Inflammatory macrophage treated with lipopolysaccharide for 4 hours (primary cell): ENCODE data around the gene SP3.
"Not testable (repeated sequence)": the region's sequence is repeated elsewhere in the genome, so short reads cannot be mapped to it uniquely, and the experiment has no call there.

Experiments used
- DNase-seq: peaks from one replicate; pipeline ENCODE4 v3.0.0-alpha.2; 2020

Gene SP3

DNA sequence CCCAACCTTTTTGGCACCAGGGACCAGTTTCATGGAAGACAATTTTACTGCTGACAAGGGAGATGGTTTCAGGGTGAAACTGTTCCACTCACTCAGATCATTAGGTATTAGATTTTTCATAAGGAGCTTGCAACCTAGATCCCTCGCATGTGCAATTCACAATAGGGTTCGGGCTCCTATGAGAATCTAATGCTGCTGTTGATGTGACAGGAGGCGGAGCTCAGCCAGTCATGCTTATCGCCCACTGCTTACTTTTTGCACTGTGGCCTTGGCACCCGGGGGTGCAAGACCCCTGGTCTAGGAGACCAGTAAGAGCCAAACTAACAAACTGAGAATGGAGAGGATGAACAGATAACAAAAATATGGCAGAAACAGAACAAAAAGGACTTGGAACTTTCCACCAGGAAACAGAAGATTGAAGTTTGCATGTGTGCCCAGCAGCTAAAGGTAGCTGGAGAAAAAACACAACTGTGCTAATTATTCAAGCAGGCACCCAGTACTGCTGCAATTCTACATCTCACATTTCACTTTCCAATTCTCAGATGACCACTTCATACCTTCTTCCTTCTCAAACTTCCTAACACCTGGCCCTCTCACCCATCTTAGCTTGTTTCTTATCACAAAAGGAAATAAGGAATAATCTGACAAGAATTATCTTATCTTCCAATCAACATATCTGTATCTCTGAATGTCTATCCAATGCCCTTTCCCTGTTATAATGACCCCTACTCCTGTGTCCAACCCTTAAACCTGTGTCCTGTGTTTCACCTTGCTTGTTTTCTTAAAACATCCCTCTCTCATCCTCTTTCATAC lies 24.8 kb downstream of the SP3 start:
- no peak for DNase-seq

DNA sequence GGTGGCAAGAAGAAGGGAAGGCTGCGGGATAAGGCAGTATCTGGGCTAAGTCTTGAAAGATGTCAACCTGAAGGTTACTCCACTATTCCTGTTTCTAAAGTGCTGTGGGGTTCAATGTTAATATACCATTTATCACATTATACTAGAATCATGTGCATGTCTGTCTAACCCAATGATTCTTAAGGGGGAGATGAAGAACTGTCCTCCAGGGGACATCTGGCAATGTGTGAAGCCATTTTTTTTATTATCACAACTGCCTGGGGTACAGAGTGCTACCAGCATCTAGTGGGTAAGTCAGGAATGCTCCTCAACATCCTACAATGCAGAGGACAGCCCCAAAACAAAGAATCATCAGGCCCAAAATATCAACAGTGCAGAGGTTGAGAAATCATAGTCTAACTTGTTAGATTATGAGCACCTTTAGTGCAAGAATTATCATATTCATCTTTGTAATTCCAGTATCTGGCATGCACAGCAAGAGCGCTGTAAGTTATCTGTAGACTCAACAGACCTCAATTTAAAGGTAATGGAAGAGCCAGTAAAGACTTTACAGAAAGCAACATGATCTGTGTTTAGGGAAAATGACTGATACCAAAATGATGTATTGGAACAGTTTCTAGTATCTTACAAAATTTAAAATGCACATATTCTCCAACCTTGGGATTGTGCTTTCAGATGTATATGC lies 26.3 kb downstream of the SP3 start:
- DNase-seq, result no peak

DNA sequence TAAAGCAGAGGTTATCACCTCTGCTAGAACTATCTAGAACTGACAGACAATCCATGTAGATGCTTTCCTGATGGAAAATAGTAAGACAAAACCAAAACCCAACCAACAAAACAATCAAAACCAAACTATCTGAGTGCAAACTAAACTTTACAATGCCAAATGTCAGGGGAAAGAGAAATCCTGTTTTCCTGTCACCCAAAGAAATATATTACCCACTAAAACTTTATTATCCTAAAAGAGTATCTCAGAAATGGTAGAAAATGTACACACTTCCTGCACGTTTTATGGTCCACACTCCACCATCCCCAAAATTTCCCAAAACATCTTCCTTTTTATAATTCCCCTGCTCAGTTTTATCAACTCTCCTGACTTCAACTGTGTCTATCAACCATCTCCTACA lies 29.9 kb downstream of the SP3 start:
- DNase-seq, result no peak

DNA sequence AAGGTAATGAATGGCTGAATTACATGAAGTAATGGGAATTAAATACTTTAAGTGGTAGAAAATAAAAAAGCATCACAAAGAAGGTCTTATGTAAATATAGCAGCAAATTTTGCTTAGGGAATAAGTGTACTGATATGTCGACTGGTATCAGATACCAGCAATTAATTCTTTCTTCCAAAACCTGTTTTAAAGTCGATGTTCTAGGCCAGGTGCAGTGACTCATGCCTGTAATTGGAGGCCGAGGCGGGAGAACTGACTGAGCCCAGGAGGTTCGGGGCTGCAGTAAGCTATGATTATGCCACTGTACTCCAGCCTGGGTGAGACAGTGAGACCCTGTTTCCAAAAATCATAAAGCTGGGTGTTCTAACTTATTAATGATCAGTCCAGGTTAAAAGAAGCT lies 30.3 kb downstream of the SP3 start:
- DNase-seq, result no peak

DNA sequence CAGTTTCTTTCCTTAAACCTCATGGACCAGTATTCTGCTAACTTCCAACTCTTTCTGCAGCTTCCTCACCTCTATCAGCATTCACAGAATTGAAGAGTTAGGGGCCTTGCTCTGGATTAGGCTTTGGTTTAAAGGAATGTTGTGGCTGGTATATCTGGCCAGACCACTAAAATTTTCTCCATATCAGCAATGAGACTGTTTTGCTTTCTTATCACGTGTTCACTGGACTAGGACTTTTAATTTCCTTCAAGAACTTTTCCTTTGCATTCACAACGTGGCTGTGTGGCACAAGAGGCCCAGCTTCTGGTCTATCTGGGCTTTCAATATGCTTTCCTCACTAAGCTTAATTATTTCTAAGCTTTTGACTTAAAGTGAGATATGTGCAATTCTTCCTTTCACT lies 33.4 kb downstream of the SP3 start:
- DNase-seq, result no peak

DNA sequence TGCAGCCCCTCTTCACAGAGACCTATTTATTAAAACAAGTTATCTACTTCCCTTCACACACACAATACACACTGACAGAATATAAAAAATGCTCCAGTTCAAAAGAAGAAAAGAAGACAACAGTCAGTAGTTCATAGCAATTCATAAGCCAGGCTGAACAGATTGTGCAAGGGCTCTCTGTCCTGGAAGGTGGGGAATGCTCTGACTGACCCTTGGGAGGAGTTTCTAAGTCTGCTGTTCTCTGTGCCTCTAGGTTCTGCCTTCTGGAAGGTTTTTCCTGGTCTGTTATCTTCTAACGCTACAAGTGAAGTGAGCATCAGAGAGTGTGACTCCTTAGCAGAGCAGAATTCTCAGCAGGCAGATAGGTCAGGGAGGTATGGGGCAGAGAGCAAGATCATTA lies 35.7 kb downstream of the SP3 start:
- DNase-seq, result no peak

DNA sequence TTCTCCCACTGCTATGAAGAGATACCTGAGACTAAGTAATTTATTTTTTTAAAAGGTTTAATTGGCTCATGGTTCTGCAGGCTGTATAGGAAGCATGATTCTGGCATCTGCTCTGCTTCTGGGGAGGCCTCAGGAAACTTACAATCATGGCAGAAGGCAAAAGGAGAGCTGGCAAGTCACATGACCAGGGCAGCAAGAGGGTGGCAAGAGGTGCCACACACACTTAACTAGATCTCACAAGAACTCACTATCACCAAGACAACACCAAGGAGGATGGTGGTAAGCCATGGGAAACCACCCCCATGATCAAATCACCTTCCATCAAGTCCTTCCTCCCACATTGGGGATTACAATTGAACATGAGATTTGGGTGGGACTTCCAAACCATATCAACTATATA lies 38.3 kb downstream of the SP3 start:
- no peak for DNase-seq

DNA sequence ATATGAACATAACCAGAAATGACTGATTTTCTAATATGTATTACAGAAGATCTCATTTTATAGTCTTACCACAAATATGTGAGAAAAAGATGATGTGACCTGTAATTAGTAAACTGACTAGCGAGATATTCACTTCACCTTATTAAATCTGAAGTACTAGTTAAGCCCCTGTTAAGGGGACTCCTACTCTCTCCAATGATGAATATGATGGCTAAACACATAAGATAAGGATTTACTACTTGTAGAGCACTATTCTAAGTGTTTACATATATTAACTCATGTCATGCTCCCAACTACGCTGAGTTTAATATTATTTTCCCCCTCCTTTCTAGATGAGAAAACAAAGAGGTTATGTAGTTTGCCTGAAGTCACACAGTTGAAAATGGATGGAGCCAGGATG lies 40.9 kb downstream of the SP3 start:
- no peak for DNase-seq

DNA sequence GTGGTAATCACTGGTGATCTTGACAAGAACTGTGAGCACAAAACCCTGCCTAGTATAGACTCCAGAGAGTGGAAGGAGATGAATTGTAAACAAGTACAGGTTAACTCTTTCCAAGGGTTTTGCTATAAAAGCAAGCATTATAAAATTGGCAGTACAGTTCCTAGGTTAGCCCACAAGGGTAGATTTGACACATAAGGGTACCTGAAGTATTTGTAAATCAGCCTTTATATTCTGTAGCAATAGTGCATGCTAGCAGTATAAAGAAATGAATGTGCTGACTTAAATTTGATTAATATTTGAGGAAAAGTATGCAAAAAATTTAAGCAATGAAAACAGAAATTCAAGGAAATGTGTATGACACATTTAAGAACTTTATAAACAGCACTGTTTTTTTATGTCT lies 42.4 kb downstream of the SP3 start:
- no peak for DNase-seq

DNA sequence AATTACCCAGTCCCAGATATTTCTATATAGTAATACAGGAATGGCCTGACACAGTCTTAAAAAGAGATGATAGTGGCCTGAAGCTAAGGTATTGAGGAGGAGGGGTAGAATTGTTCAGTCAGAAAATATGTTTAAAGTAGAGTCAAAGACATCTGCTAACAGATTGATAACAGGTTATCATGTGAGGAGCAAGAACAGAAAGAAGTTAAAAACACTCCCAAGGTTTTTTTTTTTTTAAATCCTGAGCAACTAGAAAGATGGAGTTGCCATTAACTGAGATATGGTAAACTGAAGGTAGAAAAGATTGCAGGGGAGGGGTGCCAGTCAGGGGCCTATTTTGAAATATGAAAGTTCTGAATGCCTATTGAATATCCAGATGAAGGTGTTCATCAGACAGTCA lies 43.1 kb downstream of the SP3 start:
- no peak for DNase-seq

DNA sequence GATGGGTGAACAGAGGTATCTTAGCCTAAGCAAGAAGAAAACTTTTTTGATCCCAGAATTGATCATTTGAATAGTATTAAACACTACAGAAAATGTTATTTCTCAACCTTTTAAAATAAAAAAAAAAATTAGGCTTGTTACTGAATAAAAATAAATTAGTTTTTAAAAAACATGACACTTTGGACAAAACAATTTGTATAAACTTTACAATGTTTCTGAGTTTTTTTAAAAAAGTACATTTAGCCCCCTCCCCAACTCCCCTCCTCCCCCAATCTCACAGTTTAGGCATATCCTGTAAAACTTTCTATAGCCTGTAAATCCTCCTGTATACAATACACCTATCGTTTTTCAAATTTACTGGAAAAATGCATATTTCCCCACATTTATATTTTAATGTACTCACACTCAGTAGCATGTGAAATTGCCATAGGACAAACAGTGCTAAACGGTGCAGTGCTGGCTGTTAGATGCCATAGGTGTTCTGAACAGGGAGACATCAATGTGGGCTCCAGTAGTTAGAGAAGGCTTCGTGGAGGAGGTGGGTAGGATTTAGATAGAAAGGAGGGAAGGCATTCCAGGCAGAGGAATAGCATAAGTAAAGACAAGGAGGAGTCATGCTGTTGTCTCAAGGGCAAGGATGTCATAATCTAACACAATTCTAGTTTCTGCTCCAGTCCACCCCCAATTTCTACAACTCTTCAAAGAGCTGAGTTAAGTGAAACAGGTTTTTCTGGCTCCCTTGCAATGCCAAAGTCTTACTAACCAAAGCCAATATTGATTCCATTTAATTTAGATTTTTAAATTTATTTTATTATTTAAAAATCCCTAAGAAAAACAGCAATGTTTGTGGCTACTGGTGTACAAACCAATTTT lies 50.9 kb downstream of the SP3 start:
- peak; percentile 42 for DNase-seq

DNA sequence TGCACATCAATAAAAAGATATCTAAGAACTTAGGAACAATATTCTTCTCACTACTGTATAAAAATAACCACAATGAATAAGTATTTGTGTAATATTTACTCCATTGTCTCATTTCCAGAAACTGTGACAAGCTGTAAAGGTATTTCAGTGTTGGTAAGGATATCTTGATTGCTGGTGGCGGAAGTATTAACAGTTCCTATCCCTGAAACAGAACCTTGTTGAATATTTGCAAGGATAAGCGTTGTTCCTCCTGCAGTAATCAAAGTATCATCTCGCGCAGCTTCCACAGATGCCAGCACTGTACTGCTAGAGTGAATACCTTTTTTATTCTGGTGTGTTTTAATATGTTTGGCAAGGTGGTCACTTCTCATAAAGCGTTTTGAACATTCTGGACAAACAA lies 55.3 kb downstream of the SP3 start:
- DNase-seq, result no peak

DNA sequence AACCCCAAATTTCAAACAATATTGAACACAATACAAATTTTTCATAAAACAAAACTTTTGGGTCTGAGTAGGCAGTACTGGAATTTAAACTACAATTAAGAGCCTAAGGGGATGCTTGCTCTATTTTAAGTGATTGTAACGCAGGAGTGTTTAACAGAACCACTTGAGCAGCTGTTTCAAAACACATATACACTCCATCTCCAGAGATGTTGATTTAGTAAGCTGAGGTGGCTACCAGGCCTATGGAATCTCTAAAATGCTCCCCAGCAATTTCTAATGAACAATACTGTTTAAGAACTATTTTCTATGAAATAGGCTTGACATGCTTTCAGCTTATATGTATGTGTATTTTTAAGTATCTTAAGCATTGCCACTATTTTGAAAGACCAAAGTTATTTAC lies 58.5 kb downstream of the SP3 start:
- DNase-seq, result no peak

DNA sequence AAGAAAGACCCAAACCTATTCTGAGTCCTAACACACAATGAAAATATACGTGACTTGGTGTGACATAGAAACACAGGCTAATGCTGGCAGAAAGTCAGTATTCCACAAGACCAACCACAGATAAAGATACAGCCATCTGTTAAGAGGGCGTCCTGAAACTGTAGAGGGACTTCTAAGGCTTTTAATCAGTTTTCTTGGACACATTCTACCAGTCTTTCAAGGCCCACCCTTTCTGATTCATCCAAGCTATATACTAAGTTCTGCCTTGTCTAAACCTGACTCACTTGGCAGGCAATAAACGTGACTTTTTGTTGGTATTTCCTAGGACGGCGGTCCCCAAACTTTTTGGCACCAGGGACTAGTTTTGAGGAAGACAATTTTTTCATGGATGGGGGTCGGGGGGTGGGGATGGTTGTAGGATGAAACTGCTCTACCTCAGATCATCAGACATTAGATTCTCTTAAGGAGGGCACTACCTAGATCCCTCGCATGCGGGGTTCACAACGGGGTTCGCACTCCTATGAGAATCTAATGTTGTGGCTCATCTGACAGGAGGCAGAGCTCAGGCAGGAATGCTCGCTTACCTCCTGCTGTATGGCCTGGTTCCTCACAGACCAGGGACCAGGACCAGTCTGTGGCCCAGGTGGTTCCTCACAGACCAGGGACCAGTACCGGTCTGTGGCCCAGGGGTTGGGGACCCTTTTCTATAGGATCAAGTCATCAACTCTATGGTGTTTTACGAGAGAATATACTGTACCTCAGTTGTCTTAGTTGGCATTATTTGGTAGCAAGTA lies 61.4 kb downstream of the SP3 start:
- no peak for DNase-seq

DNA sequence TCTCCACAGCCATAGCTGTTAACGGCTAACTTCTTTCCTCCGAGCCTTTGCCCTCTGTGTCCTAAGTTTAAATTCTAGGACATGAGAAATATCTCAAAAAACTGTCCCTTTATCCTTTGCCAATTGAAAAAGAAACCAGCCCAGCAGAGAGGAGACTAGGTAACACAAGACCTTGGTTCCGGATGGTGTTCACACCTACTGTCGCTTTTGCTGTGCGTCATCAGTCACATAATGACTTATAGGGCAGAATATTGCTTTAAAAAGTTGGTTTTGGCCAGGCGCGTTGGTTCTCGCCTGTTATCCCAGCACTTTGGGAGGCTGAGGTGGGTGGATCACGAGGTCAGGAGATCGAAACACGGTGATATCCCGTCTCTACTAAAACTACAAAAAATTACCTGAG lies 66.2 kb downstream of the SP3 start:
- DNase-seq, result no peak

DNA sequence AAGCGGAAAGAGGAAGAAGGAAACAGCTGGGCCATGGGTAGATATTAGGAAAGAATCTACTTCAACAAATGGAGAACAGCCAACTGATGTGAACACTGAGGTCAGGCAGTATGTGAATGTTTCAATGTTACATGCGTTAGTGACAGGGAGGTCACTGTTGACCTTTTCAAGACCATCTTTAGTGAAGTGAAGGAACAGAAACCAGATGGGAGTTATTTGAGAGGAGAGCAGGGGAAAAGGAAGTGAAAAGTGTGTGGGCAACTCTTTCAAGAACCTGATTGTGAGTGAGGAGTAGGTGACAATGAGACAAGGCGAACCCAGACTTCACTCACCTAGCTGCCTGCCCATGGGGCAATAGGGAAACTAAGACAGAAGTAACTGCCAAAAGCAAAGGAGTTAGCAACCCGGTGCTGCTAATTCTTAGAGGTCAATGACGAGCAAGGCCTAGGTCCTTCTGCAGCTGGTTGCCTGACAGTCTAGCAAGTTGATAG lies 67.0 kb downstream of the SP3 start:
- DNase-seq, result peak; percentile 84

DNA sequence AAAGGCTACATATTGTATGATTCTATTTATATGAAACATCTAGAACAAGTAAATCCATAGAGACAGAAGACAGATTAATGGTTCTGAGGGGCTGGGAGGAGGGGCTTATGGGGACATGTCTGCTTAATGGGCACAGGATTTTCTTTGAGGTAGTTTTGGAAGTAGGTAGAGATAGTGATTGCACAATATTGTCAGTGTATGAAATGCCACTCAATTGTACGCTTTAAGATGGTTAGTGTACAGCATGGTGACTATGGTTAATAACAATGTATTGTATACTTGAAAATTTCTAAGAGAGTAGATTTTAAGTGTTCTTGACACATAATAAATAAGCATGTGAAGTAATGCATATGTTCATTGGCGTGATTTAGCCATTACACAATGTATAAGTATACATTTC lies 68.4 kb downstream of the SP3 start:
- no peak for DNase-seq

DNA sequence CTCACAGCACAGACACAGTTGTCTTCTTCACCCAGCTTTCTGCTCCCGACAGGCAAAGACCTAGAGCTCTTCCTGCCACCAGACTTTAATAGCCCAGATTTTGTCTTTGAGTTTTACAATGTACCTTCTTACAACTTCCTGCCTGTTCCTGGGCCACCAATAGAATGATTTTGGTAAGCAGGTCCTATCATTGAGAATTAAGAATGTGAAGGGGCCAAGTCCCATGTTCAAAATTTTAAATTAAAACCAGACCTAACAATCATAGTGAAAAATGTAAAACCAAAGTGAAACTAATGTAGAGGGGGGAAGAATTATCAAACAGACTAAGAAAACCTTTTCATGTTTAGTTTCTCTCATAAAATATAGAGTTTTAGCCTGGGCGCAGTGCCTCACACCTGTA lies 72.8 kb downstream of the SP3 start:
- no peak for DNase-seq

DNA sequence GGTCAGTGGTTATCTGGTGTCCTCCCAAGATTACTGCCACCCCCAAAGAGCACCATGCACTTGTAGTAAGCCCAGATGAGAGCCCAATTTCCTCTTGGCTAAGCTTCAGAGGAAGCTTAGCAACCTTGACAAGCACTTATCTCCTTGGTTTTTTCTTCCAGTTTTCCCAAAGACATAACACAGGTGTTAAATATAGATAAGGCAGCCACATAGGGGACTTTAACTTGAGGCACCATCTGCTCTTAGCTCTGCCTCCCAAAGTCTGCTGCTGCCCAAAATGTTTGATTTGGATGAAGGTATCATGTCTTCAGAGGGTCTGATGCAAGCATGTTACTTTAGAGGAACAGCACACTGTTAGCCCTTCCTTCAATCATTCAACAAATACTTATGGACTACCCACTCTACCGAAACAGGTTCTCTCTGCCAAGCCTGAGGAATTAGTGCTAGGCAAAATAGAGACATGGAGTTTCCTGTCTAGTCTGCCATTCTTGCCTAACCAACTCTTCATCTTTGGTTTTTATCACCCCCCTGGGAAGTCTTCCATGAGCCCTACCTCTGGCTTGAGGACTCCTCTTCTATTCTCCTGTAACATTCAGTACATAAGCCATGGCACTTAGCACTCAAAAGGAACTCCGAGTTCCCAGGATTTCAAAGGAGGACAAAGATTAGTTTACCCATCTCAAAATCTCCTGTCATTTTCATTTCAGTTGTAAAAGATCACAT lies 73.7 kb downstream of the SP3 start:
- no peak for DNase-seq

DNA sequence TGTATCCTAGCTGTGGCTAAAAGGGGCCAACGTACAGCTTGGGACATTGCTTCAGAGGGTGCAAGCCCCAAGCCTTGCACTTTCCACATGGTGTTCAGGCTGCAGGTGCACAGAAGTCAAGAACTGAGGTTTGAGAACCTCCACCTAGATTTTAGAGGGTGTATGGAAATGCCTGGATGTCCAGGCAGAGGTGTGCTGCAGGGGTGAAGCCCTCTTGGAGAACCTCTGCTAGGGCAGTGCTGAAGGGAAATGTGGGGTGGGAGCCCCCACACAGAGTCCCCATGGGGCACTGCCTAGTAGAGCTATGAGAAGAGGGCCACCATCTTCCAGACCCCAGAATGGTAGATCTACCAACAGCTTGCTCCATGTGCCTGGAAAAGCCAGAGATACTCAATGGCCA lies 75.7 kb downstream of the SP3 start:
- DNase-seq, result not testable (repeated sequence)

DNA sequence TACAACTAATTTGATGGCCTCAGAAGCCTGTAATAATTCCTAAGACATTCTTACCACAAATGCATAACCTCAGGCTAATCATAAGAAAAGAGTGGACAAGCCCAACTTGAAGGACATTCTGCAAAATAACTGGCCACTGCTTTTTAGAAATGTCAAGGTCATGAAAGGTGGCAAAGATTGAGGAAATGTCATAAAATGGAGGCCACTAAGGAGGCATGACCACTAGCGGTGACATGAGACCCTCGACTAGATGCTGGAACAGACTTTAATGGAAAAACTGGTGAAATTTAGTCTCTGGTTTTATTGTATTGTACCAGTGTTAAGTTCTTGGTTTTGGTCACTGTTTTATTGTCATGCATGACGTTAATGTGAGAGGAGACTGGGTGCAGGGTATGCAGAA lies 78.6 kb downstream of the SP3 start:
- no peak for DNase-seq
